Head of caudate nucleus (tissue), 42 donors: ENCODE measurements around the gene PTCHD1.

ENCODE experiments used
- DNase-seq, 42 donors: peaks; one replicate each; pipeline versions ENCODE4 v3.0.0 to v3.0.0-alpha.2; 2020 to 2021; ENCODE audit warnings: mixed read lengths in 7 of 42
- intact Hi-C: fragments of 100-400 bp; cut with DNase I; formaldehyde crosslinking; loops from one replicate; pipeline ENCODE4 v1.15.0; 2022

Gene PTCHD1

GRCh38 chrX:23387550-23388184 lies 53.0 kb downstream of the PTCHD1 start:
- DNase-seq = no peak
- intact Hi-C loops = no loop called here

- intact Hi-C loops = no loop called here
- DNase-seq = no peak
These were observed 54.6 kb downstream of the PTCHD1 start for GRCh38 chrX:23389196-23389792.

- no peak for DNase-seq
- intact Hi-C loops = no loop called here
These were observed 56.3 kb downstream of the PTCHD1 start for GRCh38 chrX:23390979-23391378.

GRCh38 chrX:23392195-23392594 lies 57.5 kb downstream of the PTCHD1 start:
- DNase-seq = no peak
- intact Hi-C loops = no loop called here

- no peak for DNase-seq
These were observed 59.8 kb downstream of the PTCHD1 start for GRCh38 chrX:23394421-23394820.

GRCh38 chrX:23396263-23396662 lies 61.6 kb downstream of the PTCHD1 start:
- intact Hi-C loops = no loop called here
- DNase-seq = no peak

More at GRCh38 chrX:23394421-23394820, 59.8 kb downstream of the PTCHD1 start:
- intact Hi-C loops = no loop called here

GRCh38 chrX:23398570-23398969 lies 63.9 kb downstream of the PTCHD1 start:
- DNase-seq = no peak
- intact Hi-C loops = no loop called here

GRCh38 chrX:23403849-23404248 lies 69.2 kb downstream of the PTCHD1 start:
- no peak for DNase-seq
- intact Hi-C loops = no loop called here

GRCh38 chrX:23422912-23423311 lies 88.3 kb downstream of the PTCHD1 start:
- intact Hi-C loops = no loop called here
- no peak for DNase-seq

- intact Hi-C loops = no loop called here
- DNase-seq = peak in 37 of 42 donors; percentile 0 to 70 (median 32)
These were observed 99.8 kb downstream of the PTCHD1 start for GRCh38 chrX:23434356-23434884.

- intact Hi-C loops = no loop called here
- no peak for DNase-seq
These were observed 100.5 kb downstream of the PTCHD1 start for GRCh38 chrX:23435108-23435507.

- intact Hi-C loops = no loop called here
- DNase-seq = peak in 8 of 42 donors; percentile 5 to 36 (median 14)
These were observed 100.9 kb downstream of the PTCHD1 start for GRCh38 chrX:23435575-23435974.

GRCh38 chrX:23436875-23437274 lies 102.2 kb downstream of the PTCHD1 start:
- no peak for DNase-seq
- intact Hi-C loops = no loop called here

- no peak for DNase-seq
- intact Hi-C loops = no loop called here
These were observed 116.6 kb downstream of the PTCHD1 start for GRCh38 chrX:23451266-23451665.
